SK-N-SH (cell line): ENCODE data around the gene SEC16B. TPM values are rescaled to one million over a fixed set of nuclear protein-coding genes. Genes with fewer than 3 reads are reported as not detected.

Source experiments
- CTCF ChIA-PET: fragments of 300-600, 350-600 bp; formaldehyde crosslinking; extraction: SDS; loops from one replicate; lab custom pipeline; 2021; lab: Yijun Ruan, JAX
- POLR2A ChIA-PET: fragments of 350-600 bp; sonication (Branson Sonifier 250); formaldehyde crosslinking; extraction: SDS; loops from one replicate; lab custom pipeline; 2020; ENCODE audit warnings: antibody characterized with exemption, inconsistent platforms; lab: Yijun Ruan, JAX
- DNase-seq: peaks from one replicate; pipeline ENCODE4 v3.0.0; 2012
- H2AFZ ChIP-seq: fragments of 200-600 bp; sonication (generic); 2 replicates; pipeline ENCODE4 v1.8.1; 2016; ENCODE audit warnings: antibody characterized with exemption, mild to moderate bottlenecking, low read depth
- H3F3A ChIP-seq: fragments of 200-600 bp; sonication (generic); replicated peaks from 2 replicates; pipeline ENCODE3; 2016; ENCODE audit warnings: antibody characterized with exemption, mild to moderate bottlenecking; ENCODE audit not compliant: insufficient read depth
- H3K27ac ChIP-seq, 2 experiments: fragments of 200-500 bp in 1 of 2; fragments of 200-600 bp in 1 of 2; sonication (Bioruptor generic) in 1 of 2; sonication (generic), shearing (Covaris generic) in 1 of 2; 2 replicates each; pipeline versions ENCODE4 v1.5.1 to v1.6.1; 2014 to 2016; ENCODE audit warnings: low read depth in 2 of 2, inconsistent platforms in 1 of 2, low read length in 1 of 2, mild to moderate bottlenecking in 1 of 2, mixed read lengths in 1 of 2
- H3K27me3 ChIP-seq: fragments of 200-600 bp; sonication (generic), shearing (Covaris generic); 2 replicates; pipeline ENCODE4 v1.6.1; 2016; ENCODE audit warnings: mixed run types; ENCODE audit not compliant: insufficient read depth
- H3K36me3 ChIP-seq, 2 experiments: fragments of 200-500 bp in 1 of 2; fragments of 200-600 bp in 1 of 2; sonication (Bioruptor generic) in 1 of 2; sonication (generic) in 1 of 2; replicated peaks in 1 of 2; 2 replicates each; pipeline versions ENCODE3 to v1.5.1; 2014 to 2016; ENCODE audit warnings: low read length in 1 of 2, mild to moderate bottlenecking in 1 of 2; ENCODE audit not compliant: insufficient read depth in 2 of 2, control insufficient read depth in 1 of 2
- H3K4me1 ChIP-seq, 2 experiments: fragments of 200-500 bp in 1 of 2; fragments of 200-600 bp in 1 of 2; sonication (Bioruptor generic) in 1 of 2; sonication (generic), shearing (Covaris generic) in 1 of 2; 2 replicates each; pipeline versions ENCODE4 v1.5.1 to v1.6.1; 2014 to 2016; ENCODE audit warnings: low read depth in 1 of 2, low read length in 1 of 2, mixed run types in 1 of 2; ENCODE audit not compliant: insufficient read depth in 2 of 2, control insufficient read depth in 1 of 2
- H3K4me2 ChIP-seq: fragments of 200-600 bp; sonication (generic), shearing (Covaris generic); 2 replicates; pipeline ENCODE4 v1.6.1; 2017; ENCODE audit warnings: mixed run types
- H3K4me3 ChIP-seq, 2 experiments: fragments of 200-500 bp in 1 of 2; fragments of 200-600 bp in 1 of 2; sonication (Bioruptor generic) in 1 of 2; sonication (generic), shearing (Covaris generic) in 1 of 2; 2 replicates each; pipeline versions ENCODE4 v1.5.1 to v1.8.1; 2014 to 2016; ENCODE audit warnings: low read depth in 2 of 2, inconsistent platforms in 1 of 2, low read length in 1 of 2, mild to moderate bottlenecking in 1 of 2, mixed read lengths in 1 of 2, moderate library complexity in 1 of 2
- H3K79me2 ChIP-seq: fragments of 200-600 bp; sonication (generic); 2 replicates; pipeline ENCODE4 v1.8.1; 2017; ENCODE audit warnings: mild to moderate bottlenecking; ENCODE audit not compliant: insufficient read depth
- H3K9ac ChIP-seq: fragments of 200-600 bp; sonication (generic); 2 replicates; pipeline ENCODE4 v1.6.1; 2017; ENCODE audit warnings: mixed run types
- H3K9me2 ChIP-seq: fragments of 200-600 bp; sonication (generic); 2 replicates; pipeline ENCODE4 v1.6.1; 2017; ENCODE audit warnings: mixed run types
- H3K9me3 ChIP-seq: fragments of 200-600 bp; sonication (generic); 2 replicates; pipeline ENCODE4 v1.6.1; 2017; ENCODE audit warnings: mixed run types, mild to moderate bottlenecking, moderate library complexity
- H4K20me1 ChIP-seq: fragments of 200-600 bp; sonication (generic); 2 replicates; pipeline ENCODE4 v1.6.1; 2017; ENCODE audit warnings: mild to moderate bottlenecking, mixed run types; ENCODE audit not compliant: insufficient read depth
- ELF1 ChIP-seq: IDR thresholded peaks from 2 replicates; pipeline ENCODE4 v1.4.0; 2012
- FOSL2 ChIP-seq: IDR thresholded peaks from 2 replicates; pipeline ENCODE4 v1.4.0; 2012; ENCODE audit warnings: low read depth, mild to moderate bottlenecking, moderate library complexity, borderline replicate concordance
- FOXM1 ChIP-seq: IDR thresholded peaks from 2 replicates; pipeline ENCODE4 v1.4.0; 2012; ENCODE audit warnings: low read depth, mild to moderate bottlenecking
- GATA2 ChIP-seq: sonication (generic); formaldehyde crosslinking; IDR thresholded peaks from 2 replicates; pipeline ENCODE4 v1.5.0; 2020; ENCODE audit warnings: mild to moderate bottlenecking, missing genetic modification reagents
- JUND ChIP-seq: IDR thresholded peaks from 2 replicates; pipeline ENCODE4 v1.4.0; 2012
- MAX ChIP-seq: IDR thresholded peaks from 2 replicates; pipeline ENCODE4 v1.4.0; 2012; ENCODE audit warnings: low read depth
- MEF2A ChIP-seq: IDR thresholded peaks from 2 replicates; pipeline ENCODE4 v1.4.0; 2012; ENCODE audit warnings: low read depth, borderline replicate concordance
- MXI1 ChIP-seq: IDR thresholded peaks from 2 replicates; pipeline ENCODE4 v1.6.1; 2012; ENCODE audit warnings: mild to moderate bottlenecking, low read depth, low read length, improper control_type of control experiment
- NFIC ChIP-seq: IDR thresholded peaks from 2 replicates; pipeline ENCODE4 v1.4.0; 2012; ENCODE audit warnings: borderline replicate concordance
- PBX3 ChIP-seq: IDR thresholded peaks from 2 replicates; pipeline ENCODE4; 2012
- RAD21 ChIP-seq: IDR thresholded peaks from 2 replicates; pipeline ENCODE4 v1.6.1; 2012; ENCODE audit warnings: mild to moderate bottlenecking, low read length
- REST ChIP-seq: IDR thresholded peaks from 2 replicates; pipeline ENCODE4 v1.6.1; 2012; ENCODE audit warnings: mild to moderate bottlenecking, low read depth, low read length, moderate library complexity
- RFX5 ChIP-seq: IDR thresholded peaks from 2 replicates; pipeline ENCODE4 v1.6.1; 2012; ENCODE audit warnings: mild to moderate bottlenecking, improper control_type of control experiment, low read length
- SIN3A ChIP-seq: IDR thresholded peaks from 2 replicates; pipeline ENCODE4 v1.6.1; 2012; ENCODE audit warnings: low read depth, mild to moderate bottlenecking, low read length, moderate library complexity, borderline replicate concordance
- SMC3 ChIP-seq: IDR thresholded peaks from 2 replicates; pipeline ENCODE4 v1.6.1; 2012; ENCODE audit warnings: low read depth, low read length, improper control_type of control experiment
- TAF1 ChIP-seq: IDR thresholded peaks from 2 replicates; pipeline ENCODE4 v1.6.1; 2012; ENCODE audit warnings: low read depth, mild to moderate bottlenecking, low read length, moderate library complexity, borderline replicate concordance
- TCF12 ChIP-seq: IDR thresholded peaks from 2 replicates; pipeline ENCODE4 v1.4.0; 2012
- TEAD4 ChIP-seq: IDR thresholded peaks from 2 replicates; pipeline ENCODE4 v1.4.0; 2012; ENCODE audit warnings: mild to moderate bottlenecking, borderline replicate concordance; ENCODE audit not compliant: insufficient read depth
- USF2 ChIP-seq: fragments of 150-350 bp; IDR thresholded peaks from 2 replicates; pipeline ENCODE4 v1.6.1; 2017; ENCODE audit warnings: antibody characterized with exemption, low read length, low read depth, borderline replicate concordance
- YY1 ChIP-seq: IDR thresholded peaks from 2 replicates; pipeline ENCODE4 v1.4.0; 2012; ENCODE audit warnings: low read depth, mild to moderate bottlenecking
- ZBTB33 ChIP-seq: IDR thresholded peaks from 2 replicates; pipeline ENCODE4 v1.4.0; 2012; ENCODE audit warnings: low read depth, borderline replicate concordance
- WGBS: methylation state at CpG from one replicate; pipeline ENCODE4 v1.1.6; 2017; ENCODE audit warnings: low lambda C conversion rate; 5-methylcytosine and 5-hydroxymethylcytosine counted together
- polyA plus RNA-seq, 3 experiments: library from polyadenylated mRNA; depleted of rRNA; stranded (reverse); fragments of >200 nt; gene quantifications; 2 replicates each; pipeline ENCODE4 v1.2.3, GENCODE V29; 2012

Gene SEC16B
- polyA plus RNA-seq, 1 of the 3 experiments (the other 2 are of a cell fraction), result 0.31 TPM

- no peaks in the 10 kb centered on the region for H3K9me3 ChIP-seq
- H3K4me1 ChIP-seq, result no peaks in the 10 kb centered on the region
- H3K79me2 ChIP-seq, result no peaks in the 10 kb centered on the region
- no peaks in the 10 kb centered on the region for H3K9me2 ChIP-seq
- H3K9ac ChIP-seq, result no peak overlapping the region
- no peaks in the 10 kb centered on the region for H3K36me3 ChIP-seq
- no peaks in the 10 kb centered on the region for H3F3A ChIP-seq
- H3K27me3 ChIP-seq, result no peaks in the 10 kb centered on the region
- no peaks in the 10 kb centered on the region for H4K20me1 ChIP-seq
- H3K4me2 ChIP-seq, result no peak overlapping the region
- H3K27ac ChIP-seq, result no peak overlapping the region
- WGBS, result 91% methylated on average over 2 of the region's 7 CpGs
- CTCF ChIA-PET, result interaction anchor here (0.7 to 1.2 kb wide), 4 partner anchors 8 to 12 kb away, joined by 3 read pairs; no protein-coding TSS in a partner anchor
- H3K4me3 ChIP-seq, result no peak overlapping the region
- POLR2A ChIA-PET, result no interaction called here
- no peak for DNase-seq
- no peak for TF ChIP-seq YY1
- no peak for TF ChIP-seq FOSL2
- no peak for TF ChIP-seq RFX5
- TF ChIP-seq ZBTB33, result no peak
- no peak for TF ChIP-seq PBX3
- TF ChIP-seq RAD21, result no peak
- TF ChIP-seq SMC3, result no peak
- no peak for TF ChIP-seq USF2
- TF ChIP-seq MEF2A, result no peak
- H2AFZ ChIP-seq, result no peak overlapping the region
Observed at GRCh38 chr1:177958092-177958491, 11.8 kb downstream of the SEC16B start.

- POLR2A ChIA-PET, result no interaction called here
- Histone ChIP-seq H3K4me3 (no peak overlapping the region), H3F3A (no peaks in the 10 kb centered on the region), H3K27ac (no peak overlapping the region), H3K36me3 (no peaks in the 10 kb centered on the region), H3K9ac (no peak overlapping the region), H3K27me3 (no peaks in the 10 kb centered on the region), H3K79me2 (no peaks in the 10 kb centered on the region), H3K9me3 (no peaks in the 10 kb centered on the region), H4K20me1 (no peaks in the 10 kb centered on the region), H3K4me2 (no peak overlapping the region), H3K4me1 (no peaks in the 10 kb centered on the region; a peak in 1 of 4 replicates), H3K9me2 (no peaks in the 10 kb centered on the region), H2AFZ (no peak overlapping the region)
- CTCF ChIA-PET, result interaction anchor here (1.0 kb wide), 2 partner anchors 9 to 52 kb away, joined by 3 read pairs; no protein-coding TSS in a partner anchor
- DNase-seq, result no peak
- 93% methylated on average over 2 of the region's 2 CpGs for WGBS
- TF ChIP-seq JUND (no peak), USF2 (no peak), SIN3A (no peak), REST (no peak), MXI1 (no peak), TCF12 (no peak), YY1 (no peak), MAX (no peak), GATA2 (CRISPR knock-in tag) (no peak), FOXM1 (no peak), ELF1 (no peak), TAF1 (no peak), MEF2A (no peak), NFIC (no peak), TEAD4 (no peak), FOSL2 (no peak)
Observed at GRCh38 chr1:177954076-177954475, 15.8 kb downstream of the SEC16B start.
